BE2C (cell line): ENCODE results near the gene NF1.

Experiments used
- DNase-seq: peaks from one replicate; pipeline ENCODE4 v3.0.0-alpha.2; 2020
- H3K27me3 ChIP-seq: fragments of 250-450 bp; sonication (Bioruptor Pico); 2 replicates; pipeline ENCODE4 v1.5.1; 2020; ENCODE audit warnings: mild to moderate bottlenecking
- H3K36me3 ChIP-seq: fragments of 250-450 bp; sonication (Bioruptor Pico); 2 replicates; pipeline ENCODE4 v1.5.1; 2020; ENCODE audit warnings: mild to moderate bottlenecking
- H3K4me1 ChIP-seq: fragments of 250-450 bp; sonication (Bioruptor Pico); 2 replicates; pipeline ENCODE4 v1.5.1; 2020
- H3K4me3 ChIP-seq: 2 replicates; pipeline ENCODE4 v1.5.1; 2011; ENCODE audit warnings: low read depth, low read length
- H3K9me3 ChIP-seq: fragments of 250-450 bp; sonication (Bioruptor Pico); 2 replicates; pipeline ENCODE4 v1.5.1; 2020
- CTCF ChIP-seq: IDR thresholded peaks from 2 replicates; pipeline ENCODE4 v1.5.1; 2012; ENCODE audit warnings: mild to moderate bottlenecking, low read depth, low read length

NF1 gene

DNA sequence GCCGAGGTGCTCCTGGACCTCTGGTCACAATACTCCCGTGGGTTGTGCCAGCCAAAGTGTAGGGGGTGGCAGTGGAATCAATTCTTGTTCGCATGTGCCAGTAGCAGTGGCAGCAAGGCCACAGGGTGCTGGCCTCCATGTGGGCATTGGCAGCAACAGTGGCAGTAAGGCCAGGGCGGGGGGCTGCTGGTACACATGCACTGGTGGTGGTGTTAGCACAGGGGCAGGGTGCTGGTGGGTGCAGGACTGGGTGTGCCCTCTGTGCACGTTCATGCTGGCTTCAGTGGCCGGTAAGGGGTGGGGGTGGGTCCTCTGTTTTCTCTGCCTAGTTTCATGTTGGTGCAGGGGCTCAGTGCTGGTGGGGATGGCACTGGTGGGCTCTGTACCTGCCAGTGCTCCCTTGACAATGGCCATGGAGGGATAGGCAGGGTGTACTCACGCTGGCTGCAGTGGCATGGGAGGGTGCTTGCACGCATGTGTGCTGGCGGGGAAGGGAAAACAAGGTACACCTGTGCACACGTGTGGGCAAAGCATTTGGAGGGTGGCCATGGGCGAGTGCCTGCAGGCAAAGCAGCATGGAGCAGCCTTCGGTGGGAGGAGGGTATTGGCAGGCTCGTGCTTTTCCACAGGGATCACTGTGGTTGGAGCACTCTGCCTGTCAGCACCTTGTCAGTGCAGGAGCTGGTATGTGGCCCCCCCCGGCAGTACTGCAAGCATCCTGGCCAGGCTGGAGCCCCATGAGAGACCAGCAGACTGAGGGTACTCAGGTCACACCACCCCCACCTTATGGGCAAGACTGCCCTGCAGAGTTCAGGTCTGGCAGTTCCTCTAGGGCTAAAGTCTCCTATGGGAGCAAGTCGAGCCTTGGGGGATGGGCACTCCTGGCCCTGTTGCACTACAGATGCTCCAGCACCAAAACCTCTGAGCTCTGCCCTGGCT, 35.8 kb downstream of the NF1 start:
- Histone ChIP-seq H3K9me3 (no peaks in the 10 kb centered on the region), H3K4me1 (no peaks in the 10 kb centered on the region), H3K4me3 (no peak overlapping the region), H3K36me3 (no peaks in the 10 kb centered on the region), H3K27me3 (no peaks in the 10 kb centered on the region)
- DNase-seq, result no peak
- TF ChIP-seq CTCF, result no peak

DNA sequence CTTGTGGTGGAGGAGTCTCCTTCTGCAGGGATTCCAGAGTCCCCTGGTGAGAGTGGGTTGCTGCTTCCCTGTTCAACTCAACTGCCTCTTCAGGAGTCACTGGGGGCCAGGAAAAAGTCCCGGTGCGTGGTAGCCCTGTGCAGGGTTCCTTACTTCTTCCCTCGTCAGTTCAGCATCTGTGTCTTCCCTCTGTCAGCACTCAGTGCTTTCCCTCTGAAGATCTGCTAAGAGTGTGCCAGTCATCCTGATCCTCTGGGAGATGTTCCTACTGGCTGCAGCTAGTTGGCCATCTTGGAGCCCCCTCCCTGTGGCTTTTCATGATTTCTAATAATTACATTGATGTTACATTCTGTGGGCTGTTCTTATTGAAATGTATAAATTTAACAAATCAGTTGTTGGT, 36.5 kb downstream of the NF1 start:
- Histone ChIP-seq H3K9me3 (no peaks in the 10 kb centered on the region), H3K36me3 (no peaks in the 10 kb centered on the region), H3K4me3 (no peak overlapping the region), H3K4me1 (no peaks in the 10 kb centered on the region), H3K27me3 (no peaks in the 10 kb centered on the region)
- TF ChIP-seq CTCF, result no peak
- DNase-seq, result no peak

- no peak overlapping the region for H3K4me3 ChIP-seq
- H3K36me3 ChIP-seq, result no peaks in the 10 kb centered on the region
- no peaks in the 10 kb centered on the region for H3K9me3 ChIP-seq
- no peak for DNase-seq
- H3K27me3 ChIP-seq, result no peaks in the 10 kb centered on the region
- TF ChIP-seq CTCF, result no peak
- no peaks in the 10 kb centered on the region for H3K4me1 ChIP-seq
Observed at GRCh38 chr17:31132977-31133376, 38.2 kb downstream of the NF1 start.

- Histone ChIP-seq H3K4me3 (no peak overlapping the region), H3K9me3 (no peaks in the 10 kb centered on the region), H3K4me1 (no peaks in the 10 kb centered on the region), H3K36me3 (no peaks in the 10 kb centered on the region), H3K27me3 (no peaks in the 10 kb centered on the region)
- no peak for TF ChIP-seq CTCF
- DNase-seq, result no peak
Observed at GRCh38 chr17:31134576-31134975, 39.8 kb downstream of the NF1 start.

DNA sequence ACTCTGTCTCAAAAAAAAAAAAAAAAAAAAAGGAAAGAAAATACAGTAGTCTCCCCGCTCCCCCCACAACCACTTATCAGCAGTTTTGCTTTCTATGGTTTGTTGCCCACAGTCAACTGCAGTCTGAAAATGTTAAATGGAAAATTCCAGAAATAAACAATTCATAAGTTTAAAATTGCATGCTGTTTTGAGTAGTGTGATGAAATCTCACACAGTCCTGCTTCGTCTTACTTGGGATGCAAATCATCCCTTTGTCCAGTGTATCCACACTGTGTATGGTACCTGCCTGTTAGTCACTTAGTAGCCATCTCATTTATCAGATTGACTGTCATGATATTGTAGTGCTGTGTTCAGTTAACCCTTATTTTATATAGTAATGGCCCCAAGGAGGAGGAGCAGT, 41.5 kb downstream of the NF1 start:
- Histone ChIP-seq H3K27me3 (no peaks in the 10 kb centered on the region), H3K36me3 (no peaks in the 10 kb centered on the region), H3K9me3 (no peaks in the 10 kb centered on the region), H3K4me3 (no peak overlapping the region), H3K4me1 (no peaks in the 10 kb centered on the region)
- DNase-seq, result no peak
- no peak for TF ChIP-seq CTCF

DNA sequence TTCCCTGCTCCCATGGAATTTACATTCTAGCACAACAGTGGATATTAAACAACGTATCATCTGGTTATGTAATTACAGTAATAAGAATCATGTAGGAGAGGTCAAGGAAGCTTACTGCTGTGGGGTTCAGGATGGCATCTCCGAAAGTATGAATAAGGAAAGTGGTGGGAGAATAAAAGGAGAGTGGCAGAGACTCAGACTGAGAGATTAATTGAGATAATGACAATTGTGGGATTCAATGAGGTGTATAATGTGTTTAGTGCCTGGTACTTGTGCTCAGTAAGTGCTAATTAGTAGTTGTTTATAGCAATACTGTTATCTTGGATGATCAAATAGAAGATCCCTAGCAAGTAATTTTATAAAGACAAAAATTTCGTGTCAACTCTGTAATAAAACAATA, 45.3 kb downstream of the NF1 start:
- Histone ChIP-seq H3K9me3 (no peaks in the 10 kb centered on the region), H3K36me3 (no peaks in the 10 kb centered on the region), H3K4me1 (no peaks in the 10 kb centered on the region), H3K4me3 (no peak overlapping the region), H3K27me3 (no peaks in the 10 kb centered on the region)
- DNase-seq, result no peak
- TF ChIP-seq CTCF, result no peak
